ENCODE measurements around the gene ASPA.

The ASPA gene

DNA sequence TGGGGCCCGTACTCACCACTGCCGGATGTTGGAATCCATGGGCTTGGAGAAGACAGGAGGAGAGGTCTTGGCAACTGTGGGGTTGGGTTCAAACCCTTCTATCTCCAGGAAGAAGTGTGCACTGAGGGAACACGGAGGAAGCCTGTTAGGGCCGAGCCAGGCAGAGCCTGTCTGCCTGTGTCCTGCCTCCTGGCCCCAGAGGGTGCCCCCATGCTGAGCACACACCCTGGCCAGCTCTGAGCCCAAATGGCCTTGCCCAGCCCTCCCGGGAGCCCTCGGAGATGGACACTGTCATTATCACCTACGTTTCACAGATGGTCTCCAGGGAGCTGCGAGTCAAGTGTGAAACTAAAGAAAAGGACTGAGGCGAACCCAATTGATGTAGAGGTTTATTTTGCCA is 69.4 kb downstream of the ASPA start:
- H3K27ac ChIP-seq = no peak overlapping the region
- H3K9ac ChIP-seq (ENCODE audit: insufficient read length) = no peak overlapping the region
- no peak for DNase-seq (ENCODE audit: low read depth, low spot score)
- no peak overlapping the region for H3K4me3 ChIP-seq
- H3K9me3 ChIP-seq (ENCODE audit: low read depth, low read length) = no peaks in the 10 kb centered on the region
- TF ChIP-seq POLR2AphosphoS5 (IDR thresholded peaks at IDR 0.05; ENCODE audit: borderline replicate concordance, low read depth, low read length) = no peak
- TF ChIP-seq FOXP2 (optimal IDR thresholded peaks at IDR 0.05; ENCODE audit: control extremely low read depth, extremely low read length, insufficient read depth) = no peak
- no peak for TF ChIP-seq EZH2 (IDR thresholded peaks at IDR 0.05)
- no peaks in the 10 kb centered on the region for H3K36me3 ChIP-seq (ENCODE audit: insufficient read depth, low read length)

- TF ChIP-seq EZH2 (IDR thresholded peaks at IDR 0.05) (no peak), FOXP2 (optimal IDR thresholded peaks at IDR 0.05; ENCODE audit: control extremely low read depth, extremely low read length, insufficient read depth) (no peak), POLR2AphosphoS5 (IDR thresholded peaks at IDR 0.05; ENCODE audit: borderline replicate concordance, low read depth, low read length) (no peak)
- Histone ChIP-seq H3K27ac (no peak overlapping the region), H3K36me3 (ENCODE audit: insufficient read depth, low read length) (no peaks in the 10 kb centered on the region), H3K9ac (ENCODE audit: insufficient read length) (no peak overlapping the region), H3K4me3 (no peak overlapping the region), H3K9me3 (ENCODE audit: low read depth, low read length) (no peaks in the 10 kb centered on the region)
- no peak for DNase-seq (ENCODE audit: low read depth, low spot score)
These were observed 70.7 kb downstream of the ASPA start for GRCh38 chr17:3546521-3546920.

DNA sequence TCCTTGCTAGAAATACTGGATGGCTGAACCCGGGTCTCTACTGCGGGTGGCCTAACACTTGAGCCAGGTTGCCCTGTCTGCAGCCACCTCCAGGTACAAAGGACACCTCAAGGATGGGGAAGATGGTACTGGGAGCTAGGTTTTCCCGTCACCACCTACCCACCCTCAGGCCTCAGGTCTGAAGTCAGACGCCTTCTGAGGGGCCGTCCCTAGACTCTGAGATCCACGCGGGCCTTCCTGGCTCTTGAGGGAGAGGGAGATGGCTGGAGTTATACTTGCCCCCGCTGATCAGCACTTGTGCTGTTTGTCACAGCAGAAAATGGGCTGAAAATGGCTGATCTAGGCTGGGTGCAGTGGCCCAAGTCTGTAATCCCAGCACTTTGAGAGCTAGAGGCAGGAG is 71.2 kb downstream of the ASPA start:
- Histone ChIP-seq H3K4me3 (no peak overlapping the region), H3K9ac (ENCODE audit: insufficient read length) (no peak overlapping the region), H3K27ac (no peak overlapping the region), H3K9me3 (ENCODE audit: low read depth, low read length) (no peaks in the 10 kb centered on the region), H3K36me3 (ENCODE audit: insufficient read depth, low read length) (no peaks in the 10 kb centered on the region)
- no peak for DNase-seq (ENCODE audit: low read depth, low spot score)
- TF ChIP-seq FOXP2 (optimal IDR thresholded peaks at IDR 0.05; ENCODE audit: control extremely low read depth, extremely low read length, insufficient read depth) = no peak
- TF ChIP-seq POLR2AphosphoS5 (IDR thresholded peaks at IDR 0.05; ENCODE audit: borderline replicate concordance, low read depth, low read length) = no peak
- TF ChIP-seq EZH2 (IDR thresholded peaks at IDR 0.05) = no peak

GRCh38 chr17:3547628-3548027 is 71.8 kb downstream of the ASPA start:
- H3K9me3 ChIP-seq (ENCODE audit: low read depth, low read length) = no peaks in the 10 kb centered on the region
- H3K4me3 ChIP-seq = no peak overlapping the region
- no peak for DNase-seq (ENCODE audit: low read depth, low spot score)
- no peak for TF ChIP-seq EZH2 (IDR thresholded peaks at IDR 0.05)
- TF ChIP-seq POLR2AphosphoS5 (IDR thresholded peaks at IDR 0.05; ENCODE audit: borderline replicate concordance, low read depth, low read length) = no peak
- TF ChIP-seq FOXP2 (optimal IDR thresholded peaks at IDR 0.05; ENCODE audit: control extremely low read depth, extremely low read length, insufficient read depth) = no peak
- H3K27ac ChIP-seq = no peak overlapping the region
- no peak overlapping the region for H3K9ac ChIP-seq (ENCODE audit: insufficient read length)
- no peaks in the 10 kb centered on the region for H3K36me3 ChIP-seq (ENCODE audit: insufficient read depth, low read length)

GRCh38 chr17:3549610-3550162 is 73.9 kb downstream of the ASPA start:
- DNase-seq (ENCODE audit: low read depth, low spot score) = no peak
- no peaks in the 10 kb centered on the region for H3K9me3 ChIP-seq (ENCODE audit: low read depth, low read length)
- no peak overlapping the region for H3K4me3 ChIP-seq
- H3K27ac ChIP-seq = no peak overlapping the region
- no peak overlapping the region for H3K9ac ChIP-seq (ENCODE audit: insufficient read length)
- H3K36me3 ChIP-seq (ENCODE audit: insufficient read depth, low read length) = no peaks in the 10 kb centered on the region
- no peak for TF ChIP-seq POLR2AphosphoS5 (IDR thresholded peaks at IDR 0.05; ENCODE audit: borderline replicate concordance, low read depth, low read length)
- TF ChIP-seq EZH2 (IDR thresholded peaks at IDR 0.05) = no peak
- no peak for TF ChIP-seq FOXP2 (optimal IDR thresholded peaks at IDR 0.05; ENCODE audit: control extremely low read depth, extremely low read length, insufficient read depth)

DNA sequence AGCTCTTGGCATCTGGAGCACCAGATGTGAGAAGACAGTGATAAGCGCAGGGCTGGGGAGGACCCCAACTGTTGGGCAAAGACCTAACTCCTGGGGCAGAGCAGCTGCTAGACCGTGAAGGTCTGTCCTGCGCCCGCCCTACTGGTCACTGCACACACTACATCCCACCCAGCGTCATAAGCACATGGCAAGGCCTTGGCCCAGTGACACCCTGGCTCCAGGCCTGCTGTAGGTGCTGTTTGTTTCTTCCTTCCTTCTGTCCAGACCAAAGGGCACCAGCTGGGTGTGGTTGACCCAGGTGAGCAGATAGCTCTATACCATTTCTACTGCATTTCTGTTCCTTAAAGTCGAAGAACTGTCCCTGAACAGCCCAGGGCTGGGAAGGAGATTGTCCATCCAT is 75.4 kb downstream of the ASPA start:
- DNase-seq (ENCODE audit: low read depth, low spot score) = no peak
- Histone ChIP-seq H3K27ac (no peak overlapping the region), H3K36me3 (ENCODE audit: insufficient read depth, low read length) (no peaks in the 10 kb centered on the region), H3K9me3 (ENCODE audit: low read depth, low read length) (no peaks in the 10 kb centered on the region), H3K9ac (ENCODE audit: insufficient read length) (no peak overlapping the region), H3K4me3 (no peak overlapping the region)
- TF ChIP-seq POLR2AphosphoS5 (IDR thresholded peaks at IDR 0.05; ENCODE audit: borderline replicate concordance, low read depth, low read length) (no peak), FOXP2 (optimal IDR thresholded peaks at IDR 0.05; ENCODE audit: control extremely low read depth, extremely low read length, insufficient read depth) (no peak), EZH2 (IDR thresholded peaks at IDR 0.05) (no peak)

DNA sequence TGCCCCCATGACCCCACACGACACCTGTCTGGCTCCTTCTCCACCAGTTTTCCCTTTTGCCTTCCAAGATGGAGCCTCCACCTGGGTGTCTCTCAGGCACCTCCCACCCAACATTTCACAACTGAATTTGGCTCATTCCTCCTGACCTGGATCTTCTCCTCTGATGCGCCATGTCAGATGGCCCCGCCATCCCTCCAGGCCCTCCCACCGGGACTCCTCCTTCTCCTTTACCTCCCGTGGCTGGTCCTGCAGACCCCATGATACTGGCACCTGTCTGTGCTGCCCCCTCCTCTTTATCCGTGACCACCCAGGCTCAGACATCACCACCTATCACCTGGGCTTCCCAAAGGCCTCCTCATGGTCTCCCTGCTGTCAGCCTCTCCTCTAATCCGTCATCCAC is 77.1 kb downstream of the ASPA start:
- no peak for DNase-seq (ENCODE audit: low read depth, low spot score)
- Histone ChIP-seq H3K4me3 (no peak overlapping the region), H3K27ac (no peak overlapping the region), H3K9ac (ENCODE audit: insufficient read length) (no peak overlapping the region), H3K9me3 (ENCODE audit: low read depth, low read length) (no peaks in the 10 kb centered on the region), H3K36me3 (ENCODE audit: insufficient read depth, low read length) (no peaks in the 10 kb centered on the region)
- TF ChIP-seq FOXP2 (optimal IDR thresholded peaks at IDR 0.05; ENCODE audit: control extremely low read depth, extremely low read length, insufficient read depth) (no peak), EZH2 (IDR thresholded peaks at IDR 0.05) (no peak), POLR2AphosphoS5 (IDR thresholded peaks at IDR 0.05; ENCODE audit: borderline replicate concordance, low read depth, low read length) (no peak)

Data from SK-N-MC (cell line).